Neural cell (in vitro differentiated cells): ENCODE measurements around the gene RGL1.

Experiments used
- CTCF ChIP-seq: fragments of 450-650 bp; IDR thresholded peaks from 2 replicates; pipeline ENCODE4 v1.5.1; 2014; ENCODE audit warnings: antibody characterized with exemption, mild to moderate bottlenecking, moderate library complexity; ENCODE audit not compliant: poor library complexity, severe bottlenecking
- EP300 ChIP-seq: fragments of 450-650 bp; conservative IDR thresholded peaks from 2 replicates; pipeline ENCODE4 v1.6.1; 2014; ENCODE audit warnings: antibody characterized with exemption, mild to moderate bottlenecking, moderate library complexity; ENCODE audit not compliant: poor library complexity, severe bottlenecking
- MXI1 ChIP-seq: fragments of 450-650 bp; conservative IDR thresholded peaks from 2 replicates; pipeline ENCODE4 v1.6.1; 2014; ENCODE audit warnings: antibody characterized with exemption, mild to moderate bottlenecking; ENCODE audit not compliant: poor library complexity, severe bottlenecking

DNA sequence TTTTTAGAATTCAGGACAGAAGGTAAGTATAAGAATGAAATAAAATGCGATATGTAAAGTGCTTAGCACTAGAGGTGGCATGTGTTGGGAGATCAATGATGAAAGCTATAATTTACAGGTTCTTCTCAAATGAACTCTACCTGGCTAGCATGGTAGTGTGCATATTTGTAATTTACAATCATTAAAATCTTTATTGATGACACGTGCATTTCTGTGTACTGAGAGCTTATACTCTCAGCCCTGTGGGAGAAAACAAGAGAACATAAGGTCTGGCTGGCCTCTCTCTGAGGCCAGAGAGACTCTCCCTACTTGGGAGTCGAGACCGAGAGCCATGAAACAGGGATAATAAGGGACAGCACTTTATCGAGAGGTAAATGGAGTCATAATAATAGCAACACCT is 156.2 kb downstream of the RGL1 start:
- TF ChIP-seq CTCF (no peak), EP300 (no peak), MXI1 (no peak)
